AG04450 (cell line): ENCODE results near the gene TCTN2. TPM values are rescaled to one million over a fixed set of nuclear protein-coding genes. Genes with fewer than 3 reads are reported as not detected.

Experiments used
- CTCF ChIA-PET: fragments of 300-600, 350-600 bp; formaldehyde crosslinking; extraction: SDS; loops from one replicate; lab custom pipeline; 2022; ENCODE audit warnings: antibody characterized with exemption, inconsistent platforms; lab: Charles Lee
- POLR2A ChIA-PET: fragments of 350-600 bp; formaldehyde crosslinking; extraction: SDS; loops from one replicate; lab custom pipeline; 2021; ENCODE audit warnings: antibody characterized with exemption, inconsistent platforms; lab: Yijun Ruan, JAX
- DNase-seq: peaks from one replicate; pipeline ENCODE4 v3.0.0-alpha.2; 2011; ENCODE audit warnings: low read depth, low spot score
- H3K27ac ChIP-seq: one replicate; pipeline ENCODE4 v1.5.1; 2012; ENCODE audit warnings: low read depth, low read length, control low read depth
- H3K27me3 ChIP-seq: one replicate; pipeline ENCODE4 v1.6.0; 2012; ENCODE audit warnings: low read length; ENCODE audit not compliant: control insufficient read depth, insufficient read depth
- H3K4me3 ChIP-seq: 2 replicates; pipeline ENCODE4 v1.5.1; 2011; ENCODE audit warnings: mild to moderate bottlenecking, low read depth, low read length, control low read depth
- H3K9me3 ChIP-seq: 2 replicates; pipeline ENCODE4 v1.5.1; 2012; ENCODE audit warnings: low read length; ENCODE audit not compliant: control insufficient read depth, insufficient read depth
- CTCF ChIP-seq: IDR thresholded peaks from 2 replicates; pipeline ENCODE4 v1.5.1; 2011; ENCODE audit warnings: low read depth, low read length, control low read depth, inconsistent platforms
- polyA plus RNA-seq: library from polyadenylated mRNA; depleted of rRNA; stranded (reverse); fragments of >200 nt; gene quantifications from 2 replicates; pipeline ENCODE4 v1.2.3, GENCODE V29; 2011

TCTN2 gene
- polyA plus RNA-seq, 1 experiment = 9.1 TPM

- TF ChIP-seq CTCF = no peak
- ChIA-PET CTCF (no interaction called here), POLR2A (no interaction called here)
- no peak overlapping the region for H3K27ac ChIP-seq
- H3K4me3 ChIP-seq = no peak overlapping the region
- no peak for DNase-seq
- no peaks in the 10 kb centered on the region for H3K9me3 ChIP-seq
- H3K27me3 ChIP-seq = no peaks in the 10 kb centered on the region
Measured at GRCh38 chr12:123683964-123684363, 13.1 kb downstream of the TCTN2 start.

GRCh38 chr12:123686636-123687190 lies 15.8 kb downstream of the TCTN2 start:
- POLR2A ChIA-PET = no interaction called here

GRCh38 chr12:123690191-123690840 lies 19.4 kb downstream of the TCTN2 start:
- ChIA-PET CTCF (no interaction called here), POLR2A (no interaction called here)
- H3K27me3 ChIP-seq = no peaks in the 10 kb centered on the region
- no peak overlapping the region for H3K4me3 ChIP-seq
- no peak for DNase-seq
- H3K9me3 ChIP-seq = no peaks in the 10 kb centered on the region
- no peak for TF ChIP-seq CTCF
- no peak overlapping the region for H3K27ac ChIP-seq

More at GRCh38 chr12:123686636-123687190, 15.8 kb downstream of the TCTN2 start:
- Histone ChIP-seq H3K27me3 (no peaks in the 10 kb centered on the region), H3K27ac (no peak overlapping the region), H3K4me3 (no peak overlapping the region), H3K9me3 (no peaks in the 10 kb centered on the region)
- CTCF ChIA-PET = no interaction called here
- DNase-seq = no peak
- TF ChIP-seq CTCF = no peak

GRCh38 chr12:123696207-123696606 lies 25.3 kb downstream of the TCTN2 start:
- Histone ChIP-seq H3K27me3 (no peaks in the 10 kb centered on the region), H3K4me3 (no peak overlapping the region), H3K27ac (no peak overlapping the region), H3K9me3 (no peaks in the 10 kb centered on the region)
- ChIA-PET POLR2A (no interaction called here), CTCF (no interaction called here)
- no peak for TF ChIP-seq CTCF
- no peak for DNase-seq

- no peak overlapping the region for H3K27ac ChIP-seq
- CTCF ChIA-PET = no interaction called here
Measured at GRCh38 chr12:123696646-123697045, 25.7 kb downstream of the TCTN2 start.

More at GRCh38 chr12:123696646-123697045, 25.7 kb downstream of the TCTN2 start:
- POLR2A ChIA-PET = interaction anchor here (1.0 kb wide), 1 partner anchor 12 kb away, joined by 5 read pairs; no protein-coding TSS in a partner anchor
- Histone ChIP-seq H3K9me3 (no peaks in the 10 kb centered on the region), H3K4me3 (no peak overlapping the region), H3K27me3 (no peaks in the 10 kb centered on the region)
- no peak for TF ChIP-seq CTCF
- DNase-seq = no peak
